A549 (cell line): Measurements from ENCODE around the gene ZNF292. TPM values are rescaled to one million over a fixed set of nuclear protein-coding genes. Genes with fewer than 3 reads are reported as not detected.
A peak's percentile ranks its signal among the peaks of the same experiment; 100 is the strongest.
"Not testable (repeated sequence)": the region's sequence is repeated elsewhere in the genome, so short reads cannot be mapped to it uniquely, and the experiment has no call there.

ENCODE experiments used
- ATAC-seq, 2 experiments: fragments of 200-7000 bp in 1 of 2; fragments of >200 bp in 1 of 2; cut with Nextera tagmentation in 1 of 2; cut with Tn5 transposase in 1 of 2; 3 replicates each; pipeline versions ENCODE4 v1.8.0 to v1.9.1; 2018 to 2020; ENCODE audit warnings: mild to moderate bottlenecking in 1 of 2, moderate library complexity in 1 of 2
- CTCF ChIA-PET: fragments of 300-600 bp; sonication (Branson Sonifier 250); formaldehyde crosslinking; extraction: SDS; loops from one replicate; lab custom pipeline; 2021; ENCODE audit warnings: antibody characterized with exemption, inconsistent platforms; lab: Yijun Ruan, JAX
- POLR2A ChIA-PET: fragments of 350-600 bp; formaldehyde crosslinking; extraction: SDS; loops from one replicate; lab custom pipeline; 2021; ENCODE audit warnings: antibody characterized with exemption, inconsistent platforms; lab: Yijun Ruan, JAX
- DNase-seq, 2 experiments: peaks; one replicate each; pipeline versions ENCODE4 v3.0.0 to v3.0.0-alpha.2; 2011 to 2016; ENCODE audit warnings: low read depth in 1 of 2, low spot score in 1 of 2
- FAIRE-seq: peaks from 2 replicates; lab custom pipeline; 2011; peaks lifted over from hg19 to GRCh38; lab: Jason Lieb, UNC
- H3K27ac ChIP-seq, 2 experiments: fragments of >200 bp; sonication (Bioruptor Twin); formaldehyde crosslinking; 3 replicates each; pipeline ENCODE4 v1.5.1; 2016 to 2017
- H3K4me1 ChIP-seq: fragments of >200 bp; sonication (Bioruptor Twin); formaldehyde crosslinking; 3 replicates; pipeline ENCODE4 v1.6.1; 2016
- H3K4me2 ChIP-seq: fragments of >200 bp; sonication (Bioruptor Twin); formaldehyde crosslinking; 3 replicates; pipeline ENCODE4 v1.6.1; 2016
- H3K4me3 ChIP-seq: fragments of >200 bp; sonication (Bioruptor Twin); formaldehyde crosslinking; 3 replicates; pipeline ENCODE4 v1.5.1; 2016
- H3K9me3 ChIP-seq: fragments of >200 bp; sonication (Bioruptor Twin); formaldehyde crosslinking; 3 replicates; pipeline ENCODE4 v1.6.1; 2016
- CHD4 ChIP-seq: fragments of 200-600 bp; sonication (generic); IDR thresholded peaks from 2 replicates; pipeline ENCODE4 v1.6.1; 2016; ENCODE audit warnings: antibody characterized with exemption, mild to moderate bottlenecking, borderline replicate concordance
- EP300 ChIP-seq, 2 experiments: fragments of >200 bp; sonication (Bioruptor Twin); formaldehyde crosslinking; IDR thresholded peaks; 2 replicates in 1 of 2; 3 replicates in 1 of 2; pipeline ENCODE4 v1.6.1; 2016 to 2017
- ESRRA ChIP-seq: fragments of 150-350 bp; IDR thresholded peaks from 2 replicates; pipeline ENCODE4 v1.6.1; 2014; ENCODE audit warnings: mild to moderate bottlenecking, low read length, borderline replicate concordance
- FOSB ChIP-seq: fragments of 250-450 bp; sonication (Bioruptor Pico); IDR thresholded peaks from 2 replicates; pipeline ENCODE4 v1.5.0; 2020; ENCODE audit warnings: mild to moderate bottlenecking, moderate library complexity
- HDAC2 ChIP-seq: fragments of 200-600 bp; sonication (generic); IDR thresholded peaks from 2 replicates; pipeline ENCODE4 v1.6.1; 2016
- HOXB13 ChIP-seq: fragments of 250-450 bp; sonication (Bioruptor Pico); IDR thresholded peaks from 2 replicates; pipeline ENCODE4 v1.5.0; 2020; ENCODE audit warnings: low read depth, mild to moderate bottlenecking, moderate library complexity
- HOXB5 ChIP-seq: fragments of 250-450 bp; sonication (Bioruptor Pico); IDR thresholded peaks from 2 replicates; pipeline ENCODE4 v1.5.0; 2020; ENCODE audit warnings: mild to moderate bottlenecking, moderate library complexity
- KDM1A ChIP-seq: fragments of 200-600 bp; sonication (generic); IDR thresholded peaks from 2 replicates; pipeline ENCODE4 v1.6.1; 2016; ENCODE audit warnings: low read depth, mild to moderate bottlenecking
- MAZ ChIP-seq: fragments of 150-350 bp; IDR thresholded peaks from 2 replicates; pipeline ENCODE4 v1.6.1; 2014; ENCODE audit warnings: antibody characterized with exemption, low read depth, low read length, borderline replicate concordance
- MYC ChIP-seq: IDR thresholded peaks from 2 replicates; pipeline ENCODE4 v1.6.1; 2012; ENCODE audit warnings: mild to moderate bottlenecking, inconsistent platforms, low read length, improper control_type of control experiment, borderline replicate concordance
- NPAS2 ChIP-seq: fragments of 250-450 bp; sonication (Bioruptor Pico); IDR thresholded peaks from 2 replicates; pipeline ENCODE4 v1.8.0; 2022; ENCODE audit warnings: mild to moderate bottlenecking, moderate library complexity, borderline replicate concordance
- RAD21 ChIP-seq, 2 experiments: fragments of >200 bp in 1 of 2; sonication (Bioruptor Twin) in 1 of 2; formaldehyde crosslinking in 1 of 2; IDR thresholded peaks in 1 of 2; conservative IDR thresholded peaks in 1 of 2; 2 replicates in 1 of 2; 3 replicates in 1 of 2; pipeline ENCODE4 v1.6.1; 2012 to 2018; ENCODE audit warnings: inconsistent platforms in 1 of 2
- RNF2 ChIP-seq: fragments of 200-600 bp; sonication (generic); IDR thresholded peaks from 2 replicates; pipeline ENCODE4 v1.6.1; 2016; ENCODE audit warnings: low read depth, mild to moderate bottlenecking, antibody characterized with exemption, moderate library complexity, borderline replicate concordance
- SMC3 ChIP-seq: fragments of >200 bp; sonication (Bioruptor Twin); formaldehyde crosslinking; IDR thresholded peaks from 3 replicates; pipeline ENCODE4 v1.6.1; 2018; ENCODE audit warnings: inconsistent platforms
- SREBF2 ChIP-seq: fragments of 450-650 bp; IDR thresholded peaks from 2 replicates; pipeline ENCODE4 v1.6.1; 2014; ENCODE audit warnings: mild to moderate bottlenecking, moderate library complexity
- TFCP2L1 ChIP-seq: fragments of 250-450 bp; sonication (Bioruptor Pico); IDR thresholded peaks from 2 replicates; pipeline ENCODE4 v1.5.0; 2021; ENCODE audit warnings: mild to moderate bottlenecking
- ZC3H11A ChIP-seq: fragments of 450-650 bp; IDR thresholded peaks from 2 replicates; pipeline ENCODE4 v1.6.1; 2014; ENCODE audit warnings: antibody characterized with exemption, mild to moderate bottlenecking
- ZNF302 ChIP-seq: fragments of 250-450 bp; sonication (Bioruptor Pico); IDR thresholded peaks from 2 replicates; pipeline ENCODE4 v1.9.0; 2021; ENCODE audit warnings: inconsistent platforms, mild to moderate bottlenecking, moderate library complexity
- WGBS: methylation state at CpG from one replicate; pipeline ENCODE4 v1.1.6; 2017; ENCODE audit errors: missing lambda C conversion rate; 5-methylcytosine and 5-hydroxymethylcytosine counted together
- polyA plus RNA-seq, 4 experiments: library from polyadenylated mRNA; depleted of rRNA in 3 of 4; stranded (reverse); fragments of >200 nt; fragmentation: RNase III in 1 of 4; extraction: RNeasy Plus Mini Kit Qiagen cat#74134 plus additional on column Dnase treatment in 1 of 4; gene quantifications; 2 replicates in 3 of 4; 3 replicates in 1 of 4; pipeline ENCODE4 v1.2.3, GENCODE V29; 2011 to 2017
- TF ChIP-seq, protein P1 (sequence below): fragments of 150-350 bp; IDR thresholded peaks from 2 replicates; pipeline ENCODE4 v1.6.1; 2014; ENCODE audit warnings: low read depth, mild to moderate bottlenecking, low read length
- TF ChIP-seq, protein P2 (sequence below): fragments of >200 bp; sonication (Bioruptor Twin); formaldehyde crosslinking; IDR thresholded peaks from 3 replicates; pipeline ENCODE4 v1.5.1; 2016
- TF ChIP-seq, protein P3 (sequence below): fragments of >200 bp; sonication (Bioruptor Twin); formaldehyde crosslinking; IDR thresholded peaks from 3 replicates; pipeline ENCODE4 v1.6.1; 2016
- TF ChIP-seq, protein P4 (sequence below): fragments of >200 bp; sonication (Bioruptor Twin); formaldehyde crosslinking; IDR thresholded peaks from 2 replicates; pipeline ENCODE4 v1.6.1; 2016
- TF ChIP-seq, protein P5 (sequence below): fragments of 250-450 bp; sonication (Bioruptor Pico); IDR thresholded peaks from 2 replicates; pipeline ENCODE4 v1.5.0; 2020; ENCODE audit warnings: low read depth, mild to moderate bottlenecking, moderate library complexity

Gene ZNF292
- polyA plus RNA-seq, 2 of the 4 experiments (the other 2 are of a cell fraction), result 2.5 to 7.5 TPM

DNA sequence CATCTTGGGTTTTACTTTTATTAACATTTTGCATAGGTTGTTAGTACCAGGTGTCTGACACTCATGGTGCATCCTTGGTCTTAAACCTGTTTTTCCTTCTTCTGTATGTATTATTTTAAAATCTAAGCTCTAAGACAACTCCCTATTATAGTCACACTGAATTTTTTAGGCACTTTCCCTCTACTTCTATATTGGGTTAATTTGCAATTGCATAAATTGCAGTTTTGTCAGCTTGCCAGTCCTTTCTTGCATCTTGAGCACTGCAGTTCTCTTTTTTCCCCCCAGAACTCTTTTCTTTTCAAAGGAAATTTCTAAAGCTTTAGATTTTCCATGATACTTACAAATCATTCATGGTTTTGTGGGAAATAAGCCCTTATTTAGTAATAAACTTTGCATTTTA lies 70.6 kb downstream of the ZNF292 start:
- FAIRE-seq, result no peak
- no peak overlapping the region for H3K4me2 ChIP-seq
- H3K9me3 ChIP-seq, result no peaks in the 10 kb centered on the region
- CTCF ChIA-PET, result no interaction called here
- H3K27ac ChIP-seq, result no peak overlapping the region
- H3K4me3 ChIP-seq, result no peak overlapping the region
- no peak for ATAC-seq
- no peaks in the 10 kb centered on the region for H3K4me1 ChIP-seq
- no peak for TF ChIP-seq ZNF302 (CRISPR knock-in tag)
- TF ChIP-seq, protein P1, sequence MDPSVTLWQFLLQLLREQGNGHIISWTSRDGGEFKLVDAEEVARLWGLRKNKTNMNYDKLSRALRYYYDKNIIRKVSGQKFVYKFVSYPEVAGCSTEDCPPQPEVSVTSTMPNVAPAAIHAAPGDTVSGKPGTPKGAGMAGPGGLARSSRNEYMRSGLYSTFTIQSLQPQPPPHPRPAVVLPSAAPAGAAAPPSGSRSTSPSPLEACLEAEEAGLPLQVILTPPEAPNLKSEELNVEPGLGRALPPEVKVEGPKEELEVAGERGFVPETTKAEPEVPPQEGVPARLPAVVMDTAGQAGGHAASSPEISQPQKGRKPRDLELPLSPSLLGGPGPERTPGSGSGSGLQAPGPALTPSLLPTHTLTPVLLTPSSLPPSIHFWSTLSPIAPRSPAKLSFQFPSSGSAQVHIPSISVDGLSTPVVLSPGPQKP, result no peak
- no peak for TF ChIP-seq CHD4
- TF ChIP-seq, all 56 proteins: peak for 0
- POLR2A ChIA-PET, result no interaction called here
- DNase-seq, result no peak

DNA sequence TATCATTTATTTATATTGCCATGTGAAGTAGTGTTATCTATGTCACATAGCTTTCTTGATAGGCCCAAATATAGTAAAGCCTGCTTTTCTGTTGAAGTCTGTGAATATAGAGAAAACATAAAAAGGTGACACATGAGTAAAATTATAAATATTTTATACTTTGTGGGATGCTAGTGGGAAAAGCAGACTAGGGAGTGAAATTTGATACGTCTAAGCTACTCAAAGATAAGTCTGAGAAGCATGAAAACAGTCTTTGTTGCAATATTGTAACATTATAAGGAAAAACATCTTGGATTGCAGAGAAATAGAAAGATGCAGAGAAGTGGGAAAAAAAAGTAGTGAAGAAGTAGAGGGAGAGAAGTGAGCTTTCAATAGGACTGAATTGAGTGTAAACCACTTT lies 75.4 kb downstream of the ZNF292 start:
- 88% methylated on average over 1 of the region's 1 CpG for WGBS
- ChIA-PET CTCF (interaction anchor here (0.7 kb wide), 1 partner anchor 10 kb away, joined by 3 read pairs; no protein-coding TSS in a partner anchor), POLR2A (interaction anchor here (0.7 kb wide), 1 partner anchor 1621 kb away, joined by 3 read pairs; no protein-coding TSS in a partner anchor)
- no peak overlapping the region for H3K4me2 ChIP-seq
- no peak overlapping the region for H3K4me3 ChIP-seq
- H3K9me3 ChIP-seq, result no peaks in the 10 kb centered on the region
- no peak overlapping the region for H3K27ac ChIP-seq
- H3K4me1 ChIP-seq, result no peaks in the 10 kb centered on the region
- DNase-seq, result no peak
- no peak for FAIRE-seq
- ATAC-seq, result no peak
- TF ChIP-seq TFCP2L1 (CRISPR knock-in tag) (no peak), NPAS2 (no peak), HOXB13 (CRISPR knock-in tag) (no peak), MAZ (no peak), EP300 (IDR thresholded peaks at IDR 0.05) (no peak), HOXB5 (CRISPR knock-in tag) (no peak), RNF2 (no peak), HDAC2 (no peak), FOSB (CRISPR knock-in tag) (no peak)
- TF ChIP-seq, protein P2, sequence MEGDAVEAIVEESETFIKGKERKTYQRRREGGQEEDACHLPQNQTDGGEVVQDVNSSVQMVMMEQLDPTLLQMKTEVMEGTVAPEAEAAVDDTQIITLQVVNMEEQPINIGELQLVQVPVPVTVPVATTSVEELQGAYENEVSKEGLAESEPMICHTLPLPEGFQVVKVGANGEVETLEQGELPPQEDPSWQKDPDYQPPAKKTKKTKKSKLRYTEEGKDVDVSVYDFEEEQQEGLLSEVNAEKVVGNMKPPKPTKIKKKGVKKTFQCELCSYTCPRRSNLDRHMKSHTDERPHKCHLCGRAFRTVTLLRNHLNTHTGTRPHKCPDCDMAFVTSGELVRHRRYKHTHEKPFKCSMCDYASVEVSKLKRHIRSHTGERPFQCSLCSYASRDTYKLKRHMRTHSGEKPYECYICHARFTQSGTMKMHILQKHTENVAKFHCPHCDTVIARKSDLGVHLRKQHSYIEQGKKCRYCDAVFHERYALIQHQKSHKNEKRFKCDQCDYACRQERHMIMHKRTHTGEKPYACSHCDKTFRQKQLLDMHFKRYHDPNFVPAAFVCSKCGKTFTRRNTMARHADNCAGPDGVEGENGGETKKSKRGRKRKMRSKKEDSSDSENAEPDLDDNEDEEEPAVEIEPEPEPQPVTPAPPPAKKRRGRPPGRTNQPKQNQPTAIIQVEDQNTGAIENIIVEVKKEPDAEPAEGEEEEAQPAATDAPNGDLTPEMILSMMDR, result no peak

DNA sequence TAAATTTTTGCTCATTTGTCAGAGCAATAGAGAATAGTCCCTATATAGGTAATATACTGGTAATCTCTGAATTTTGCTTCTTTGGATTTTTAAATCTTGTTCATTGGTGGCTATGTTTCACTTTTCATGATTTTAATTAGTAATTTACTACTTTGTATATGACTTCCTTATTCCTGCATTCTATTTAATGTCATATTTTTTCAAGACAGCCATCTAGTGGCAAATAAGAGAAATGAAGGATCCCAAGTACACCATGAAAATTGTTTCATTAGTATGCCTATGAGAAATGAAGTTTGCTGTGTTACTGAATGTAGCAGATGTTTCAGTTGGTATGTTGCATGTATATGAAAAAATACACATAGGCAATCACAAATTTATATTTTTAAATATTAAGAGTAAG lies 82.4 kb downstream of the ZNF292 start:
- Histone ChIP-seq H3K27ac (no peak overlapping the region), H3K4me2 (no peak overlapping the region), H3K9me3 (no peaks in the 10 kb centered on the region), H3K4me1 (no peaks in the 10 kb centered on the region), H3K4me3 (no peak overlapping the region)
- peak in 1 of 2 experiments; percentile 61; a peak in 1 of 6 replicates for ATAC-seq
- ChIA-PET POLR2A (no interaction called here), CTCF (interaction anchor here (1.1 to 1.2 kb wide), 3 partner anchors 98 to 157 kb away, joined by 3 to 5 read pairs (median 3); no protein-coding TSS in a partner anchor)
- no peak for FAIRE-seq
- TF ChIP-seq ESRRA (no peak), ZC3H11A (no peak), TFCP2L1 (CRISPR knock-in tag) (no peak), SREBF2 (no peak), FOSB (CRISPR knock-in tag) (no peak), RAD21 (conservative IDR thresholded peaks at IDR 0.05 in 1 of 2, IDR thresholded peaks at IDR 0.05 in 1 of 2) (peak in 1 of 2 experiments; percentile 23; a peak in 2 of 5 replicates), SMC3 (peak; percentile 35), MYC (no peak), KDM1A (no peak)
- TF ChIP-seq, protein P2, result peak; percentile 40
- TF ChIP-seq, protein P3, sequence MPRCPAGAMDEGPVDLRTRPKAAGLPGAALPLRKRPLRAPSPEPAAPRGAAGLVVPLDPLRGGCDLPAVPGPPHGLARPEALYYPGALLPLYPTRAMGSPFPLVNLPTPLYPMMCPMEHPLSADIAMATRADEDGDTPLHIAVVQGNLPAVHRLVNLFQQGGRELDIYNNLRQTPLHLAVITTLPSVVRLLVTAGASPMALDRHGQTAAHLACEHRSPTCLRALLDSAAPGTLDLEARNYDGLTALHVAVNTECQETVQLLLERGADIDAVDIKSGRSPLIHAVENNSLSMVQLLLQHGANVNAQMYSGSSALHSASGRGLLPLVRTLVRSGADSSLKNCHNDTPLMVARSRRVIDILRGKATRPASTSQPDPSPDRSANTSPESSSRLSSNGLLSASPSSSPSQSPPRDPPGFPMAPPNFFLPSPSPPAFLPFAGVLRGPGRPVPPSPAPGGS, result no peak
- TF ChIP-seq, protein P4, sequence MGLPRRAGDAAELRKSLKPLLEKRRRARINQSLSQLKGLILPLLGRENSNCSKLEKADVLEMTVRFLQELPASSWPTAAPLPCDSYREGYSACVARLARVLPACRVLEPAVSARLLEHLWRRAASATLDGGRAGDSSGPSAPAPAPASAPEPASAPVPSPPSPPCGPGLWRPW, result no peak
- TF ChIP-seq, protein P5, sequence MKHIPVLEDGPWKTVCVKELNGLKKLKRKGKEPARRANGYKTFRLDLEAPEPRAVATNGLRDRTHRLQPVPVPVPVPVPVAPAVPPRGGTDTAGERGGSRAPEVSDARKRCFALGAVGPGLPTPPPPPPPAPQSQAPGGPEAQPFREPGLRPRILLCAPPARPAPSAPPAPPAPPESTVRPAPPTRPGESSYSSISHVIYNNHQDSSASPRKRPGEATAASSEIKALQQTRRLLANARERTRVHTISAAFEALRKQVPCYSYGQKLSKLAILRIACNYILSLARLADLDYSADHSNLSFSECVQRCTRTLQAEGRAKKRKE (CRISPR knock-in tag), result no peak
- peak; percentile 4 to 8 for DNase-seq

DNA sequence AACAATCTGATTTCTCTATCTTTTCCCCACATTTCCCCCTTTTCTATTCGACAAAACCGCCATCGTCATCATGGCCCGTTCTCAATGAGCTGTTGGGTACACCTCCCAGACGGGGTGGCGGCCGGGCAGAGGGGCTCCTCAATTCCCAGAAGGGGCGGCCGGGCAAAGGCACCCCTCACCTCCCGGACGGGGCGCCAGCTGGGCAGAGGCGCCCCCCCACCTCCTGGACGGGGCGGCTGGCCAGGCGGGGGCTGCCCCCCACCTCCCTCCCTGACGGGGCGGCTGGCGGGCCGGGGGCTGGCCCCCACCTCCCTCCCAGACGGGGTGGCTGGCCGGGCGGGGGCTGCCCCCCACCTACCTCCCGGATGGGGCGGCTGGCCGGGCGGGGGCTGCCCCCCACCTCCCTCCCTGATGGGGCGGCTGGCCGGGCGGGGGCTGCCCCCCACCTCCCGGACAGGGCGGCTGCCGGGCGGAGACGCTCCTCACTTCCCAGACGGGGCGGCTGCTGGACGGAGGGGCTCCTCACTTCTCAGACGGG lies 83.8 kb downstream of the ZNF292 start:
- H3K4me3 ChIP-seq, POLR2A ChIA-PET, DNase-seq: not testable (repeated sequence)

More for the DNA sequence above, 83.8 kb downstream of the ZNF292 start:
- 93% methylated on average over 6 of the region's 39 CpGs for WGBS
- FAIRE-seq, ATAC-seq, H3K4me2 ChIP-seq, H3K9me3 ChIP-seq, CTCF ChIA-PET, H3K27ac ChIP-seq, H3K4me1 ChIP-seq: not testable (repeated sequence)
